ENCODE data around the gene NCOA6. TPM values are rescaled to one million over a fixed set of nuclear protein-coding genes. Genes with fewer than 3 reads are reported as not detected.

The NCOA6 gene
- total RNA-seq (10 to 100 TPM; 11.1 to 15.8 (median 11.7) TPM), polyA plus RNA-seq (10 to 100 TPM; 16.7 to 19.3 TPM)

- Histone ChIP-seq H3K36me3 (no peaks in the 10 kb centered on the region), H3K4me1 (peaks cover 15 to 25% (median 16%) of the 10 kb centered on the region in 3 donors), H3K9me3 (no peaks in the 10 kb centered on the region), H3K4me3 (peak within 1 kb of the TSS; percentile 77 to 91 (median 89)), H3K27me3 (no peaks in the 10 kb centered on the region), H3K27ac (peak within 1 kb of the TSS; percentile 52 to 83 (median 82))
- whole genome bisulfite sequencing, 2 donors: 4 to 7% methylated on average over 27 to 52 of the region's 52 CpGs
- TF ChIP-seq CTCF (IDR thresholded peaks at IDR 0.05): no peak
- peak; percentile 71 to 90 (median 84) for ATAC-seq
- DNase-seq: peak; percentile 85 to 95 (median 91)
- intact Hi-C loops (cut with DNase I): no loop called here
- FAIRE-seq: no peak
Observed at GRCh38 chr20:34825530-34826362, at the start of gene NCOA6. Gene NCOA6, minus strand, starts transcription at chr20:34825651. Its CDS starts 43,296 bp downstream, at chr20:34782355.

DNA sequence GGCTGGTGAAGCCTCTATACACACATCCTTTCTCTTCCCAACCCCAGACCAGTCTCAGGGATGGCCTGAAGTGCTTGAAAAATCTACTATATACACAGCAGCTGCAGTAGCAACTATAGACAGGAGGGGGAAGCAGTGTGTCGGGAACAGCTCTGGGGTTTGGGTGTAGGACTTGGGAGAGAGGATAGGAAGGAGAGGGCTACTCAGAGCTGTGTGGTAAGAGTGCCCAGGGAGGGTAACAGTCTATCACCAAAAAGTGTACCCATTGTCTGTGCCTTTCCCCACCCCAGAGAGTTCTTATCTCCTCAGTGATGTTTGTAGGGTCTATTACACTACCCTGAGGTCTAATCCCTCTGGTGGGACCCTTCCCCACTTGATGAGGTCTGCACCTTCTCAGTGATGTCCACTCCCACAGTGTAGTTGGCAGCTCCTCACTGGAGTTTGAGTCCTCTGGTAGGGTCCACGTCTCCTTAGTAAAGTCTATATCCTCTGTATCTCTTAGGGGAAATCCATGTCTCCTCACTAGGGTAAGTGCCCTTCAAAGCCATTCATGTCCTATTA, 48.7 kb upstream of the NCOA6 start:
- peak; percentile 43 to 78 (median 72) for TF ChIP-seq CTCF (IDR thresholded peaks at IDR 0.05)
- no peaks in the 10 kb centered on the region for H3K36me3 ChIP-seq
- H3K4me1 ChIP-seq: peaks cover 0 to 17% (median 6%) of the 10 kb centered on the region in 3 donors

DNA sequence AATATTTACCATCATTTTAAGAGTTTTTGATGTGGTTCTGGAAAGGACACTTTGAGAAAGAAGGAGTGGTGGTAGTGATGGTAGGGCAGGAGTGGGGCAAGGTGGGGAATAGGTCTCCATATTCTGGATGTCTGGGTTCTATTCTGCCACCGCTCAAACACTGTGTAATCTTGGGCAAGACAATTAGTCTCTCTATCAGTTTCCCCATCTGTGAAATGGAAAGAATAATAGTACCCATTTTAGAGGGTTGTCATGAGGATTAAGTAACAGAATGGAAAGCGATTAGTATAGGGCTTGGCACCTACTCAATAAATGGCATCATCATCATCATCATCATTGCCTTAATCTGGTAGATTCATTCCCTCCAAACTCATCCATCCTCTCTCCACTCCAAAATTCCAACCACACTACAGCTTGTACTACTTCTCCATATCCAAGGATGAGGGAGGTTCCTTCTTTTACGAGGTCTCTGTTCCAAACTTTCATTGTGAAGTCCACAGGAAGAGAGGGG, 48.2 kb upstream of the NCOA6 start:
- intact Hi-C loops (cut with DNase I): loop anchor here in 2 of 3 donors (2.0 to 10.0 kb wide), 2 partner anchors 81 to 83 kb away; partner anchors contain the start of genes GSS (in 1 of the 2) and MYH7B (in 1 of the 2)
- Histone ChIP-seq H3K36me3 (no peaks in the 10 kb centered on the region), H3K27me3 (no peaks in the 10 kb centered on the region), H3K4me1 (peaks cover 0 to 17% (median 6%) of the 10 kb centered on the region in 3 donors), H3K9me3 (no peaks in the 10 kb centered on the region), H3K4me3 (no peak overlapping the region), H3K27ac (no peak overlapping the region)
- DNase-seq (no peak), FAIRE-seq (no peak), ATAC-seq (no peak)
- no peak for TF ChIP-seq CTCF (IDR thresholded peaks at IDR 0.05)
- WGBS, 2 donors: 49 to 57% methylated on average over 3 of the region's 3 CpGs

More for the DNA sequence above, 48.7 kb upstream of the NCOA6 start:
- no peaks in the 10 kb centered on the region for H3K9me3 ChIP-seq
- DNase-seq: peak; percentile 46 to 87 (median 68)
- no peak overlapping the region for H3K4me3 ChIP-seq
- 18 to 19% methylated on average over 2 of the region's 2 CpGs for WGBS, 2 donors
- no peak for FAIRE-seq
- ATAC-seq: peak; percentile 43 to 72 (median 55)
- H3K27ac ChIP-seq: no peak overlapping the region
- intact Hi-C loops (cut with DNase I): loop anchor here in 2 of 3 donors (2.0 to 10.0 kb wide), 2 partner anchors 81 to 83 kb away; partner anchors contain the start of genes GSS (in 1 of the 2) and MYH7B (in 1 of the 2)
- no peaks in the 10 kb centered on the region for H3K27me3 ChIP-seq

DNA sequence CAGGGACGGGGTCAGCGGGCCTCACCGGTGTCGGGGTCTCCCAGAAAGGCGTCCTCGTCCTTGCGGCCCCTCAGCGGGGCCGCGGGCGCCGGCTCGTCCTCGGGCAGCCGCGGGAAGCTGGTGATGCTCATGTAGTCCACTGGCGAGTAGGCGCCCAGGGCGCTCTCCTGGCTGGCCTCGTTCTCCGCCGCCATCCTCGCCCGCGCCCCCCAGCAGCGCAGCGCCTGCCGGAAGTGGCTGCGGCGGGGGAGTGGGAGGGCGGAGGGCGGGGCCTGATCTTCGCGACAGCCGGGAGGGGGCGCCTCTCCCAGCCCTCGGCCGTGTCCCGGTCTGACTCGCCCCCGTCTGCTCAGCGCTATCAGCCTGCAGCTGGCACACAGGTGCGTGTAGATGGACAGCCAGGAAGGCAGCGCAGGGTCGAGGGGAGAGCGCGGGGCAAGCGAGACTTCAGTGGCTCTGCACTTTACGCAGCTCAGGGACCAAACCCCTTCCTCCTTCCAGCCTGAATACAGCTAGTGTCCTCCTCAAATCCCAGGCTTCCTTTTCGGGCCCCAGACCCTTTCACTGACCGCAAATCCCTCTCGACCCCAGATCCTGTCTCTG, 47.3 kb upstream of the NCOA6 start, which contains the start of gene GGT7:
Gene GGT7 (minus strand): TSS at position 235 of the 603 bp plus-strand sequence. CDS start 41 bp downstream, at position 194.
- intact Hi-C loops (cut with DNase I): loop anchor here in 1 of 3 donors (10.0 kb wide), 1 partner anchor 82 kb away; the partner anchor contains the start of genes GSS and MYH7B
- Histone ChIP-seq H3K9me3 (no peaks in the 10 kb centered on the region), H3K4me1 (peaks cover 0 to 17% (median 6%) of the 10 kb centered on the region in 3 donors), H3K36me3 (no peaks in the 10 kb centered on the region), H3K27ac (peak within 1 kb of the TSS; percentile 42 to 56 (median 49)), H3K27me3 (no peaks in the 10 kb centered on the region), H3K4me3 (peak within 1 kb of the TSS; percentile 39 to 79 (median 67))
- ATAC-seq (peak; percentile 64 to 80 (median 72)), FAIRE-seq (no peak), DNase-seq (peak; percentile 81 to 95 (median 89))
- 1% methylated on average over 38 to 52 of the region's 52 CpGs for WGBS, 2 donors
- peak; percentile 46 to 61 (median 56) for TF ChIP-seq CTCF (IDR thresholded peaks at IDR 0.05)

All from pancreas (tissue), 10 donors.